HEK293T (cell line): ENCODE data around the gene HSPA14.

Experiments
- CTCF ChIA-PET: fragments of 350-600 bp; formaldehyde crosslinking; extraction: SDS; loops from one replicate; lab custom pipeline; 2021; ENCODE audit warnings: antibody characterized with exemption, inconsistent platforms; lab: Yijun Ruan, JAX
- POLR2A ChIA-PET: fragments of 350-600 bp; formaldehyde crosslinking; extraction: SDS; loops from one replicate; lab custom pipeline; 2020; ENCODE audit warnings: antibody characterized with exemption, inconsistent platforms; lab: Yijun Ruan, JAX
- DNase-seq: peaks from one replicate; pipeline ENCODE4 v3.0.0; 2012; ENCODE audit warnings: mixed read lengths; ENCODE audit errors: extremely low spot score
- ARNT ChIP-seq: fragments of 450-650 bp; IDR thresholded peaks from 2 replicates; pipeline ENCODE4 v1.6.1; 2017; ENCODE audit warnings: mild to moderate bottlenecking
- CTBP1 ChIP-seq: fragments of 450-650 bp; IDR thresholded peaks from 2 replicates; pipeline ENCODE4 v1.6.1; 2016; ENCODE audit warnings: borderline replicate concordance
- ELF4 ChIP-seq: fragments of 450-650 bp; IDR thresholded peaks from 2 replicates; pipeline ENCODE4 v1.6.1; 2017; ENCODE audit warnings: antibody characterized with exemption
- FOXA1 ChIP-seq: fragments of 450-650 bp; IDR thresholded peaks from 2 replicates; pipeline ENCODE4 v1.6.1; 2016; ENCODE audit warnings: mild to moderate bottlenecking
- FOXK2 ChIP-seq: fragments of 450-650 bp; IDR thresholded peaks from 2 replicates; pipeline ENCODE4 v1.6.1; 2016; ENCODE audit warnings: mild to moderate bottlenecking
- FOXM1 ChIP-seq: fragments of 450-650 bp; IDR thresholded peaks from 2 replicates; pipeline ENCODE4 v1.6.1; 2017; ENCODE audit warnings: mild to moderate bottlenecking, borderline replicate concordance
- HDGF ChIP-seq: fragments of 450-650 bp; IDR thresholded peaks from 2 replicates; pipeline ENCODE4 v1.6.1; 2017; ENCODE audit warnings: antibody characterized with exemption, borderline replicate concordance
- L3MBTL2 ChIP-seq: fragments of 450-650 bp; conservative IDR thresholded peaks from 2 replicates; pipeline ENCODE4 v1.6.1; 2016; ENCODE audit warnings: mild to moderate bottlenecking
- LEF1 ChIP-seq: fragments of 450-650 bp; IDR thresholded peaks from 2 replicates; pipeline ENCODE4 v1.6.1; 2017; ENCODE audit warnings: mild to moderate bottlenecking, borderline replicate concordance
- NFRKB ChIP-seq: fragments of 450-650 bp; IDR thresholded peaks from 2 replicates; pipeline ENCODE4 v1.6.1; 2016; ENCODE audit warnings: mild to moderate bottlenecking, moderate library complexity
- PKNOX1 ChIP-seq: fragments of 450-650 bp; IDR thresholded peaks from 2 replicates; pipeline ENCODE4 v1.6.1; 2016
- SP1 ChIP-seq: fragments of 450-650 bp; IDR thresholded peaks from 2 replicates; pipeline ENCODE4 v1.6.1; 2017
- SUZ12 ChIP-seq: fragments of 450-650 bp; IDR thresholded peaks from 2 replicates; pipeline ENCODE4 v1.6.1; 2016; ENCODE audit warnings: mild to moderate bottlenecking
- TARDBP ChIP-seq: fragments of 450-650 bp; IDR thresholded peaks from 2 replicates; pipeline ENCODE4 v1.6.1; 2016
- ZNF384 ChIP-seq: fragments of 450-650 bp; IDR thresholded peaks from 2 replicates; pipeline ENCODE4 v1.6.1; 2016

HSPA14 gene

GRCh38 chr10:14876764-14877163 lies 38.7 kb downstream of the HSPA14 start:
- no peak for TF ChIP-seq PKNOX1
- TF ChIP-seq LEF1: no peak
- TF ChIP-seq CTBP1: no peak
- no peak for TF ChIP-seq TARDBP
- ChIA-PET POLR2A (interaction anchor here (2.0 to 3.3 kb wide), 3 partner anchors 14 to 83 kb away, joined by 5 to 41 read pairs (median 35); partner anchors contain the start of genes CDNF, HSPA14, MEIG1 and MSANTD7), CTCF (interaction anchor here (1.0 kb wide), 1 partner anchor 74 kb away, joined by 4 read pairs; no protein-coding TSS in a partner anchor)
- DNase-seq: no peak

DNA sequence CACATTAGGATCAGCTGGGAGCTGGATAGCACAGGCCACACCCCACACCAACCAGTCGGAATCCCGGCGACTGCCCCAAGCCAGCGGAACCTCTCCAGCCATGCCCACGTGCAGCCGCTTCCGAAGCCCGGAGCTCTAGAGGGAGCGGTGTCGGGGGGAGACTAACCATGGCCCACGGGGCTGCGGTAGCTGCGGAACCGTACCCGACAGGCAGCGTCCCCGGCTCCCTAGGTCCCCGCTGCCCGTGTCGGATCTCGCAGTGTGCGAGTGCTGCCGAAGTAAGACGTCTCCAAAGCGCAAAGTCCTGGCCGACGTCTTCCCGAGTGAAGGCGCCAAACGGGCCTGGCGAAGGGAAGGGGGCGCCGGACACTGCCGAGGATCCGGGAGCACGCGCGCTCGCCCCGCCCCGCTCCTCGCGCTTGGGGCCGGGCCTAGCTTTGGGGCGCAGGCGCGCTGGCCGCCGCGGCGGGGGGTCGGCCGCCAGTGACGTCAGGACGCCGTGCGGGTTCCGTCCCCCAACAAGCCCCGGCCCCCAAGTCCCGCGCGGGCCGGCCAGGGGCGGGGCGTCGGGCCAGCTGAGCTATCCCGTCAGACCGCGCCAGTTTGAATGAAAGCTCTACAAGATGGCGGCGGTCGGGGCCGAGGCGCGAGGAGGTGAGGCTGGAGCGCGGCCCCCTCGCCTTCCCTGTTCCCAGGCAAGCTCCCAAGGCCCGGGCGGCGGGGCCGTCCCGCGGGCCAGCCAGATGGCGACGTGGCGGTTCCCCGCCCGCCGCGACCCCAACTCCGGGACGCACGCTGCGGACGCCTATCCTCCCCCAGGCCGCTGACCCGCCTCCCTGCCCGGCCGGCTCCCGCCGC lies 40.4 kb downstream of the HSPA14 start, which contains the start of gene SUV39H2:
TSS of gene SUV39H2 (plus strand) at position 601 of the 858 bp plus-strand sequence. CDS start at position 624, 23 bp downstream.
- TF ChIP-seq HDGF (no peak), ARNT (no peak), FOXM1 (peak; percentile 53; the same call in 1 of the 2 replicates), FOXA1 (no peak), L3MBTL2 (peak; percentile 93)
- CTCF ChIA-PET: interaction anchor here (0.6 kb wide), 1 partner anchor 16 kb away, joined by 3 read pairs; no protein-coding TSS in a partner anchor
- peak; percentile 97 for DNase-seq
- POLR2A ChIA-PET: interaction anchor here (0.6 to 3.3 kb wide), 28 partner anchors 10 to 1717 kb away, joined by 3 to 41 read pairs (median 4); partner anchors contain the start of genes CDNF, DCLRE1C, HSPA14 and MEIG1

GRCh38 chr10:14879124-14879927 lies 41.2 kb downstream of the HSPA14 start:
- DNase-seq: no peak
- CTCF ChIA-PET: no interaction called here
- no peak for TF ChIP-seq NFRKB
- no peak for TF ChIP-seq SUZ12
- TF ChIP-seq L3MBTL2: peak; percentile 77
- POLR2A ChIA-PET: interaction anchor here (0.7 to 3.3 kb wide), 22 partner anchors 10 to 1717 kb away, joined by 3 to 41 read pairs (median 4); partner anchors contain the start of genes CDNF, DCLRE1C, HSPA14 and MEIG1

DNA sequence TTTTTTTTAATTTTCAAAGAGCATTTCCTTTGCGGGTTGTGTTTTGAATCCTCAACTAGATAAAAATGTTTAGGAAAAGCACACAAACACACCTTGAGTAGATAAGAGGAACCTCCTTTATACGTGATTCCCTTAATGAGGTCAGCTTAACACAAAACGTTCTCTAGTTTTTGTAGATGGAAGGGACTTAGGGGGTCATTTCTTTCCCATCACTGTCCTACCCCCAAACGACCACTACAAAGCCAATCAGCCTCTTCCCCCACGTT lies 41.8 kb downstream of the HSPA14 start:
- ChIA-PET POLR2A (interaction anchor here (1.0 to 3.3 kb wide), 3 partner anchors 13 to 80 kb away, joined by 4 to 35 read pairs (median 12); partner anchors contain the start of gene MEIG1), CTCF (no interaction called here)
- no peak for DNase-seq
- TF ChIP-seq FOXK2 (no peak), LEF1 (no peak), ELF4 (no peak), FOXA1 (no peak), PKNOX1 (no peak)

GRCh38 chr10:14880229-14880628 lies 42.1 kb downstream of the HSPA14 start:
- TF ChIP-seq ELF4: no peak
- ChIA-PET CTCF (interaction anchor here (0.6 kb wide), 1 partner anchor 1376 kb away, joined by 3 read pairs; no protein-coding TSS in a partner anchor), POLR2A (no interaction called here)
- DNase-seq: no peak

DNA sequence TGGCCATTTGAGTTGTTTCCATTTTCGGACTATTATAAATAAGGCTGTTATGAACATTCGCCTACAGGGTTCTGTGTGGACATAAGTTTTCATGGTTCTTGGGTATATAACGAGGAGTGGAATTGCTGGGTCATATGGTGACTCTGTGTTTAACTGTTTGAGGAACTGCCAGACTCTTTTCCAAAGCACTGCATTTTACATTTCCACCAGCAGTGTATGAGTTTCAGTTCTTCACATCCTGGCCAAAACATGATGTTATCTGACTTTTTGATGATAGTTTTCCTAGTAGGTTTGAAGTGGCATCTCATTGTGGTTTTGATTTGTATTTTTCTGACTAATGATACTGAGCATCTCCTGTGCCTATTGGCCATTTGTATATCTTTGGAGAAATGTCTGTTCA lies 46.0 kb downstream of the HSPA14 start:
- ChIA-PET POLR2A (no interaction called here), CTCF (no interaction called here)
- no peak for DNase-seq
- TF ChIP-seq LEF1: no peak
- TF ChIP-seq SP1: no peak
- no peak for TF ChIP-seq ZNF384
- no peak for TF ChIP-seq CTBP1

DNA sequence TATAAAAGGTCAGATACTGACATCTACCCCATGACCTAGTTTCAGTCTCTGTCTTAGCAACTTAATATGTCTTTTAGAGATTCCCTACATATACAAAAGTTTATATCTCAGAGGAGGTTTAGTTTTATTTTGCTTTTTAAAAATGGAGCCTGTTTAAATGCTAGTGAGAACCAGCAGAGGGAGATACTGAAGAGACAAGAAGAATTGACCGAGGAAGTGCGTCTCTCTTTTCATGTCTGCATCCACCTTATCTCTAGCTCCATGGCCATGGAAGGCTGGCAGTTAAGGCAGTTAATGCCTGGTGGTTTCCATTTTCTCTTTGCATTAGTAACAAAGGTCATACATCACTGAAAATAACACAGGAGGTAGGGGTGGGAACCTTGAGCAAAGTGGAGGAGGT lies 51.2 kb downstream of the HSPA14 start:
- CTCF ChIA-PET: interaction anchor here (0.6 to 0.7 kb wide), 2 partner anchors 48 to 82 kb away, joined by 3 to 4 read pairs; no protein-coding TSS in a partner anchor
- POLR2A ChIA-PET: interaction anchor here (1.1 to 1.4 kb wide), 2 partner anchors 11 to 30 kb away, joined by 3 to 8 read pairs; partner anchors contain the start of gene SUV39H2
- TF ChIP-seq L3MBTL2 (no peak), SUZ12 (no peak), FOXA1 (no peak)
- peak; percentile 27 for DNase-seq

DNA sequence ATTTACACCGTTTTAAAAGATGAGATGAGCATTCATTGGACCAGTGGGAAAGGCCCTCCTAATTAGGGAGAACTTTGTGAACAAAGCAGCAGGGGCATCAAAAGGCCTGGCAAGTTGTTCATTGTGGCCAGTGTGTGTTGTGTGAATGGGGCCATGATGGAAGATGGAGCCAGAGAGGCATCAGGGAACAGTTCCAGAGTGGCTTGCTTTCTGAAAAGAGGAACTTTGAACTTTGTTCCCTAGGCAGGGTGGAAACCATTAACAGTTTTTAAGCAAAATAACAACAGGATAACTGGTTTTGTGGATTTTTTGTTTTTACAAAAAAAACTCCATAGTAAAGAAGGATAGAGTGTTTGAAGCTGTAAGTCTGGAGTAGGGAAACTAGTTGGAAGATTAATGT lies 53.0 kb downstream of the HSPA14 start:
- CTCF ChIA-PET: interaction anchor here (0.6 kb wide), 1 partner anchor 590 kb away, joined by 4 read pairs; no protein-coding TSS in a partner anchor
- no peak for DNase-seq
- TF ChIP-seq ZNF384 (no peak), FOXM1 (no peak)
- POLR2A ChIA-PET: no interaction called here
